Dendritic cell treated with granulocyte-macrophage colony-stimulating factor and Interleukin-4, amounts not matched to agents 40 ng/mL and 50 ng/mL, for 4 days (primary cell): ENCODE results near the gene MRO.

Experiments
- H3K27ac Mint-ChIP-seq: one replicate; pipeline ENCODE4 v1.8.0; 2022; ENCODE audit warnings: mild to moderate bottlenecking, mixed read lengths
- H3K27me3 Mint-ChIP-seq: one replicate; pipeline ENCODE4 v1.8.0; 2022; ENCODE audit warnings: mild to moderate bottlenecking, mixed read lengths
- H3K36me3 Mint-ChIP-seq: one replicate; pipeline ENCODE4 v1.8.0; 2022; ENCODE audit warnings: low read depth, mixed read lengths
- H3K4me1 Mint-ChIP-seq: one replicate; pipeline ENCODE4 v1.8.0; 2022; ENCODE audit warnings: low read depth, mixed read lengths
- H3K4me3 Mint-ChIP-seq: one replicate; pipeline ENCODE4 v1.8.0; 2022; ENCODE audit warnings: mild to moderate bottlenecking, moderate library complexity, mixed read lengths
- H3K9me3 Mint-ChIP-seq: one replicate; pipeline ENCODE4 v1.8.0; 2022; ENCODE audit warnings: mixed read lengths
- intact Hi-C: fragments of 100-400 bp; cut with micrococcal nuclease; formaldehyde crosslinking; loops from one replicate; pipeline ENCODE4 v1.15.0; 2022

MRO gene

GRCh38 chr18:50822756-50823155 lies 2.9 kb upstream of the MRO start:
- Mint-ChIP-seq H3K4me1 (peaks cover 7% of the 10 kb centered on the region), H3K36me3 (no peaks in the 10 kb centered on the region), H3K9me3 (no peaks in the 10 kb centered on the region), H3K27me3 (no peaks in the 10 kb centered on the region), H3K4me3 (no peak overlapping the region), H3K27ac (no peak overlapping the region)
- intact Hi-C loops, result no loop called here

GRCh38 chr18:50820901-50821520 lies 1.2 kb upstream of the MRO start:
- Mint-ChIP-seq H3K27me3 (no peaks in the 10 kb centered on the region), H3K9me3 (no peaks in the 10 kb centered on the region), H3K4me1 (peaks cover 6% of the 10 kb centered on the region), H3K27ac (no peak overlapping the region), H3K4me3 (no peak overlapping the region), H3K36me3 (no peaks in the 10 kb centered on the region)
- intact Hi-C loops, result loop anchor here (1.0 to 2.0 kb wide), 2 partner anchors 45 to 230 kb away; no protein-coding TSS in a partner anchor

GRCh38 chr18:50819027-50819727 lies 639 bp downstream of the MRO start:
- intact Hi-C loops, result no loop called here
- Mint-ChIP-seq H3K27me3 (peaks cover 5% of the 10 kb centered on the region), H3K4me3 (no peak overlapping the region), H3K4me1 (no peaks in the 10 kb centered on the region), H3K27ac (no peak overlapping the region), H3K9me3 (no peaks in the 10 kb centered on the region), H3K36me3 (no peaks in the 10 kb centered on the region)

- H3K27me3 Mint-ChIP-seq, result peaks cover 5% of the 10 kb centered on the region
- H3K4me3 Mint-ChIP-seq, result no peak overlapping the region
- intact Hi-C loops, result no loop called here
- H3K27ac Mint-ChIP-seq, result no peak overlapping the region
- no peaks in the 10 kb centered on the region for H3K9me3 Mint-ChIP-seq
- H3K36me3 Mint-ChIP-seq, result no peaks in the 10 kb centered on the region
- no peaks in the 10 kb centered on the region for H3K4me1 Mint-ChIP-seq
Measured at GRCh38 chr18:50816419-50817166, 3.2 kb downstream of the MRO start.

- intact Hi-C loops, result no loop called here
Measured at GRCh38 chr18:50814395-50814794, 5.4 kb downstream of the MRO start.

GRCh38 chr18:50813353-50813752 lies 6.5 kb downstream of the MRO start:
- no peak overlapping the region for H3K4me3 Mint-ChIP-seq
- no peak overlapping the region for H3K27ac Mint-ChIP-seq
- peaks cover 9% of the 10 kb centered on the region for H3K4me1 Mint-ChIP-seq
- peaks cover 5% of the 10 kb centered on the region for H3K27me3 Mint-ChIP-seq
- H3K9me3 Mint-ChIP-seq, result no peaks in the 10 kb centered on the region
- intact Hi-C loops, result no loop called here
- no peaks in the 10 kb centered on the region for H3K36me3 Mint-ChIP-seq

More at GRCh38 chr18:50814395-50814794, 5.4 kb downstream of the MRO start:
- no peaks in the 10 kb centered on the region for H3K36me3 Mint-ChIP-seq
- no peak overlapping the region for H3K27ac Mint-ChIP-seq
- no peak overlapping the region for H3K4me3 Mint-ChIP-seq
- peaks cover 3% of the 10 kb centered on the region for H3K4me1 Mint-ChIP-seq
- no peaks in the 10 kb centered on the region for H3K9me3 Mint-ChIP-seq
- H3K27me3 Mint-ChIP-seq, result peaks cover 5% of the 10 kb centered on the region

GRCh38 chr18:50812834-50813233 lies 7.0 kb downstream of the MRO start:
- Mint-ChIP-seq H3K36me3 (no peaks in the 10 kb centered on the region), H3K4me1 (peaks cover 9% of the 10 kb centered on the region), H3K9me3 (no peaks in the 10 kb centered on the region), H3K27ac (no peak overlapping the region), H3K4me3 (no peak overlapping the region), H3K27me3 (peaks cover 5% of the 10 kb centered on the region)
- intact Hi-C loops, result no loop called here

GRCh38 chr18:50807176-50807575 lies 12.6 kb downstream of the MRO start:
- intact Hi-C loops, result loop anchor here (5.0 kb wide), 1 partner anchor 225 kb away; the partner anchor contains the start of gene SMAD4
- H3K9me3 Mint-ChIP-seq, result no peaks in the 10 kb centered on the region
- H3K4me3 Mint-ChIP-seq, result no peak overlapping the region

GRCh38 chr18:50806208-50806616 lies 13.6 kb downstream of the MRO start:
- Mint-ChIP-seq H3K9me3 (no peaks in the 10 kb centered on the region), H3K27me3 (no peaks in the 10 kb centered on the region)
- intact Hi-C loops, result loop anchor here (5.0 kb wide), 1 partner anchor 226 kb away; the partner anchor contains the start of gene SMAD4

More at GRCh38 chr18:50807176-50807575, 12.6 kb downstream of the MRO start:
- Mint-ChIP-seq H3K27ac (peak overlapping the region; percentile 64), H3K4me1 (peaks cover 33% of the 10 kb centered on the region), H3K27me3 (no peaks in the 10 kb centered on the region), H3K36me3 (no peaks in the 10 kb centered on the region)

GRCh38 chr18:50805732-50806131 lies 14.1 kb downstream of the MRO start:
- Mint-ChIP-seq H3K36me3 (no peaks in the 10 kb centered on the region), H3K9me3 (no peaks in the 10 kb centered on the region), H3K4me1 (peaks cover 33% of the 10 kb centered on the region), H3K4me3 (no peak overlapping the region), H3K27me3 (peaks cover under 1% of the 10 kb centered on the region), H3K27ac (peak overlapping the region; percentile 64)
- intact Hi-C loops, result loop anchor here (5.0 kb wide), 1 partner anchor 227 kb away; the partner anchor contains the start of gene SMAD4

More at GRCh38 chr18:50806208-50806616, 13.6 kb downstream of the MRO start:
- Mint-ChIP-seq H3K27ac (peak overlapping the region; percentile 64), H3K4me3 (no peak overlapping the region), H3K4me1 (peaks cover 33% of the 10 kb centered on the region), H3K36me3 (no peaks in the 10 kb centered on the region)

- Mint-ChIP-seq H3K27me3 (peaks cover 2% of the 10 kb centered on the region), H3K4me1 (peaks cover 24% of the 10 kb centered on the region), H3K27ac (no peak overlapping the region), H3K9me3 (no peaks in the 10 kb centered on the region), H3K36me3 (no peaks in the 10 kb centered on the region), H3K4me3 (no peak overlapping the region)
- intact Hi-C loops, result no loop called here
Measured at GRCh38 chr18:50803592-50803991, 16.2 kb downstream of the MRO start.

- Mint-ChIP-seq H3K27ac (no peak overlapping the region), H3K27me3 (peaks cover 8% of the 10 kb centered on the region), H3K4me3 (no peak overlapping the region), H3K9me3 (no peaks in the 10 kb centered on the region), H3K36me3 (no peaks in the 10 kb centered on the region), H3K4me1 (peaks cover 24% of the 10 kb centered on the region)
- intact Hi-C loops, result no loop called here
Measured at GRCh38 chr18:50802141-50802540, 17.7 kb downstream of the MRO start.

- H3K27ac Mint-ChIP-seq, result no peak overlapping the region
- H3K4me3 Mint-ChIP-seq, result no peak overlapping the region
- no peaks in the 10 kb centered on the region for H3K36me3 Mint-ChIP-seq
- no peaks in the 10 kb centered on the region for H3K9me3 Mint-ChIP-seq
- intact Hi-C loops, result no loop called here
- H3K27me3 Mint-ChIP-seq, result peaks cover 22% of the 10 kb centered on the region
- peaks cover 5% of the 10 kb centered on the region for H3K4me1 Mint-ChIP-seq
Measured at GRCh38 chr18:50797142-50797541, 22.7 kb downstream of the MRO start.

- intact Hi-C loops, result no loop called here
- no peak overlapping the region for H3K4me3 Mint-ChIP-seq
- peaks cover 5% of the 10 kb centered on the region for H3K4me1 Mint-ChIP-seq
- H3K27ac Mint-ChIP-seq, result no peak overlapping the region
- no peaks in the 10 kb centered on the region for H3K36me3 Mint-ChIP-seq
- peaks cover 23% of the 10 kb centered on the region for H3K27me3 Mint-ChIP-seq
- H3K9me3 Mint-ChIP-seq, result no peaks in the 10 kb centered on the region
Measured at GRCh38 chr18:50796495-50796894, 23.3 kb downstream of the MRO start.
